HFFc6 (cell line): ENCODE data around the gene GGCT. TPM values are rescaled to one million over a fixed set of nuclear protein-coding genes. Genes with fewer than 3 reads are reported as not detected.
A peak's percentile ranks its signal among the peaks of the same experiment; 100 is the strongest.
"Not testable (repeated sequence)": the region's sequence is repeated elsewhere in the genome, so short reads cannot be mapped to it uniquely, and the experiment has no call there.

Source experiments
- DNase-seq: peaks from one replicate; pipeline ENCODE4 v3.0.0-alpha.2; 2018
- H3K27ac Mint-ChIP-seq: 2 replicates; pipeline ENCODE4 v1.8.0; 2020; ENCODE audit warnings: mild to moderate bottlenecking, mixed read lengths
- H3K27me3 Mint-ChIP-seq: 2 replicates; pipeline ENCODE4 v1.8.0; 2021; ENCODE audit warnings: mild to moderate bottlenecking, moderate library complexity, mixed read lengths; ENCODE audit not compliant: insufficient read depth
- H3K36me3 Mint-ChIP-seq: 2 replicates; pipeline ENCODE4 v1.8.0; 2021; ENCODE audit warnings: low read depth, mixed read lengths
- H3K4me1 Mint-ChIP-seq: 2 replicates; pipeline ENCODE4 v1.8.0; 2020; ENCODE audit warnings: low read depth, mixed read lengths
- H3K4me3 Mint-ChIP-seq: 2 replicates; pipeline ENCODE4 v1.8.0; 2020; ENCODE audit warnings: mild to moderate bottlenecking, moderate library complexity, mixed read lengths
- H3K9me3 Mint-ChIP-seq: 2 replicates; pipeline ENCODE4 v1.8.0; 2020; ENCODE audit warnings: mild to moderate bottlenecking, mixed read lengths
- CTCF ChIP-seq: fragments of 200-600 bp; sonication (generic); IDR thresholded peaks from 2 replicates; pipeline ENCODE4 v1.5.0; 2021; ENCODE audit warnings: antibody characterized with exemption, mild to moderate bottlenecking
- total RNA-seq, 6 experiments: library from RNA; stranded (reverse); fragmentation: NEBNext Ultra II Directional; extraction: Animal tissue kit (Norgen Biotek cat#: 25700); gene quantifications; 2 replicates in 1 of 6; 3 replicates in 5 of 6; pipeline ENCODE4 v1.2.3, GENCODE V29; 2021

The GGCT gene
- total RNA-seq, 6 experiments from 2014 or later, result 16.1 to 25.6 (median 21.1) TPM

- Mint-ChIP-seq H3K4me3 (no peak overlapping the region), H3K27ac (no peak overlapping the region)
- DNase-seq, result peak; percentile 60
Observed at GRCh38 chr7:30548845-30549244, 44.2 kb upstream of the GGCT start.

GRCh38 chr7:30546596-30546995 is 42.0 kb upstream of the GGCT start:
- H3K27ac Mint-ChIP-seq, result no peak overlapping the region

More at GRCh38 chr7:30548845-30549244, 44.2 kb upstream of the GGCT start:
- Mint-ChIP-seq H3K36me3 (peaks cover 20% of the 10 kb centered on the region), H3K9me3 (no peaks in the 10 kb centered on the region), H3K4me1 (peaks cover 27% of the 10 kb centered on the region), H3K27me3 (no peaks in the 10 kb centered on the region; the same call in 1 of the 2 replicates)
- peak; percentile 92 for TF ChIP-seq CTCF

GRCh38 chr7:30545791-30546555 is 41.3 kb upstream of the GGCT start:
- no peak for TF ChIP-seq CTCF
- Mint-ChIP-seq H3K36me3 (peaks cover 30% of the 10 kb centered on the region), H3K27ac (no peak overlapping the region), H3K4me3 (no peak overlapping the region), H3K27me3 (no peaks in the 10 kb centered on the region; the same call in 1 of the 2 replicates), H3K9me3 (no peaks in the 10 kb centered on the region), H3K4me1 (peaks cover 15% of the 10 kb centered on the region)
- no peak for DNase-seq

More at GRCh38 chr7:30546596-30546995, 42.0 kb upstream of the GGCT start:
- H3K36me3 Mint-ChIP-seq, result peaks cover 30% of the 10 kb centered on the region
- no peak for TF ChIP-seq CTCF
- H3K9me3 Mint-ChIP-seq, result no peaks in the 10 kb centered on the region
- no peak for DNase-seq
- no peak overlapping the region for H3K4me3 Mint-ChIP-seq
- no peaks in the 10 kb centered on the region; the same call in 1 of the 2 replicates for H3K27me3 Mint-ChIP-seq
- H3K4me1 Mint-ChIP-seq, result peaks cover 21% of the 10 kb centered on the region

GRCh38 chr7:30543813-30544525 is 39.3 kb upstream of the GGCT start:
- Mint-ChIP-seq H3K9me3 (no peaks in the 10 kb centered on the region), H3K4me1 (peaks cover 9% of the 10 kb centered on the region; the same call in 1 of the 2 replicates), H3K4me3 (no peak overlapping the region), H3K36me3 (peaks cover 17% of the 10 kb centered on the region), H3K27me3 (no peaks in the 10 kb centered on the region; the same call in 1 of the 2 replicates), H3K27ac (no peak overlapping the region)
- DNase-seq, result no peak
- TF ChIP-seq CTCF, result no peak

- H3K4me1 Mint-ChIP-seq, H3K27ac Mint-ChIP-seq, H3K27me3 Mint-ChIP-seq, DNase-seq, H3K4me3 Mint-ChIP-seq, H3K9me3 Mint-ChIP-seq: not testable (repeated sequence)
- H3K36me3 Mint-ChIP-seq, result peaks cover 22% of the 10 kb centered on the region; the same call in 1 of the 2 replicates
Observed at GRCh38 chr7:30543115-30543514, 38.5 kb upstream of the GGCT start.

- no peak for DNase-seq
- no peak for TF ChIP-seq CTCF
- Mint-ChIP-seq H3K36me3 (peaks cover 5% of the 10 kb centered on the region; the same call in 1 of the 2 replicates), H3K27me3 (no peaks in the 10 kb centered on the region), H3K9me3 (no peaks in the 10 kb centered on the region), H3K4me3 (no peak overlapping the region), H3K27ac (no peak overlapping the region), H3K4me1 (no peaks in the 10 kb centered on the region)
Observed at GRCh38 chr7:30533886-30534285, 29.3 kb upstream of the GGCT start.
